VCaP (cell line): Measurements from ENCODE around the gene MYO3B.
A peak's percentile ranks its signal among the peaks of the same experiment; 100 is the strongest.

ENCODE experiments used
- H3K27ac ChIP-seq: fragments of 450-650 bp; 2 replicates; pipeline ENCODE4 v1.5.1; 2017
- TF ChIP-seq, protein P1 (sequence below): fragments of 450-650 bp; conservative IDR thresholded peaks from 2 replicates; pipeline ENCODE4 v1.5.1; 2017; ENCODE audit warnings: mild to moderate bottlenecking, moderate library complexity

MYO3B gene

GRCh38 chr2:170456914-170457313 is 279.0 kb downstream of the MYO3B start:
- H3K27ac ChIP-seq, result peak overlapping the region; percentile 98
- TF ChIP-seq, protein P1, sequence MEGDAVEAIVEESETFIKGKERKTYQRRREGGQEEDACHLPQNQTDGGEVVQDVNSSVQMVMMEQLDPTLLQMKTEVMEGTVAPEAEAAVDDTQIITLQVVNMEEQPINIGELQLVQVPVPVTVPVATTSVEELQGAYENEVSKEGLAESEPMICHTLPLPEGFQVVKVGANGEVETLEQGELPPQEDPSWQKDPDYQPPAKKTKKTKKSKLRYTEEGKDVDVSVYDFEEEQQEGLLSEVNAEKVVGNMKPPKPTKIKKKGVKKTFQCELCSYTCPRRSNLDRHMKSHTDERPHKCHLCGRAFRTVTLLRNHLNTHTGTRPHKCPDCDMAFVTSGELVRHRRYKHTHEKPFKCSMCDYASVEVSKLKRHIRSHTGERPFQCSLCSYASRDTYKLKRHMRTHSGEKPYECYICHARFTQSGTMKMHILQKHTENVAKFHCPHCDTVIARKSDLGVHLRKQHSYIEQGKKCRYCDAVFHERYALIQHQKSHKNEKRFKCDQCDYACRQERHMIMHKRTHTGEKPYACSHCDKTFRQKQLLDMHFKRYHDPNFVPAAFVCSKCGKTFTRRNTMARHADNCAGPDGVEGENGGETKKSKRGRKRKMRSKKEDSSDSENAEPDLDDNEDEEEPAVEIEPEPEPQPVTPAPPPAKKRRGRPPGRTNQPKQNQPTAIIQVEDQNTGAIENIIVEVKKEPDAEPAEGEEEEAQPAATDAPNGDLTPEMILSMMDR, result no peak

GRCh38 chr2:170457742-170458141 is 279.8 kb downstream of the MYO3B start:
- H3K27ac ChIP-seq, result peak overlapping the region; percentile 98
- TF ChIP-seq, protein P1, result no peak

DNA sequence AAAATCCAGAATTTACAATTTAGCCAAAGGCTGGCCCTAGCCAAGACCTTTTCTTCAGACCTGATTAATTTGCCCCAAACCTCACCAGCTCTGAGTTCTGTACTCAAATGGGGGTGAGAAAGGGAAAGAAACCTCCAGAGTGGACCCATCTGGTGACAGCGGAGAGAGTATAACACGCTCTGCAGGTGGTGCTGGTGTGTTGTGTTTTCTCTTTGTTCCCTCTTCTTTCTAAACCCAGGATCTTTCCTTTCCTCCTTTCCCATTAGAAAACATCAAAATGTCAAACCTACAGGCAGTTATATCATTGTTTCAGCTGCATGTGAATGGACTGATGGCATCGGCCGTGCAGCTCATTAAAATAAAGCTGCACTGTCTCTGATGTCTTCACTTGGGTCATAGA is 283.9 kb downstream of the MYO3B start:
- TF ChIP-seq, protein P1, result peak; percentile 59; the same call in 1 of the 2 replicates
- H3K27ac ChIP-seq, result no peak overlapping the region; the same call in 1 of the 2 replicates

- TF ChIP-seq, protein P1, result no peak
- H3K27ac ChIP-seq, result no peak overlapping the region; the same call in 1 of the 2 replicates
Measured at GRCh38 chr2:170462433-170463205, 284.7 kb downstream of the MYO3B start.

GRCh38 chr2:170463206-170463537 is 285.2 kb downstream of the MYO3B start:
- H3K27ac ChIP-seq, result no peak overlapping the region
- TF ChIP-seq, protein P1, result no peak

- TF ChIP-seq, protein P1, result no peak
Measured at GRCh38 chr2:170464268-170464667, 286.3 kb downstream of the MYO3B start.

GRCh38 chr2:170465241-170465640 is 287.3 kb downstream of the MYO3B start:
- no peak overlapping the region for H3K27ac ChIP-seq
- TF ChIP-seq, protein P1, result no peak

More at GRCh38 chr2:170464268-170464667, 286.3 kb downstream of the MYO3B start:
- no peak overlapping the region for H3K27ac ChIP-seq
